Activated naive CD4-positive, alpha-beta T cell treated with anti-CD3 and anti-CD28 coated beads, Interleukin-2, amount 50 U/mL, for 72 hours (primary cell): Measurements from ENCODE around the gene RGSL1. TPM values are rescaled to one million over a fixed set of nuclear protein-coding genes. Genes with fewer than 3 reads are reported as not detected.
"Not testable (repeated sequence)": the region's sequence is repeated elsewhere in the genome, so short reads cannot be mapped to it uniquely, and the experiment has no call there.

Source experiments
- ATAC-seq, 2 donors: fragments of 150-1000 bp; cut with Tn5 transposase; 2 replicates each; pipeline ENCODE4 v1.10.0; 2021; ENCODE audit warnings: mild to moderate bottlenecking in 2 of 2, moderate library complexity in 2 of 2
- DNase-seq, 2 donors: peaks; one replicate each; pipeline ENCODE4 v3.0.0; 2021 to 2022; ENCODE audit warnings: low spot score in 2 of 2
- H3K27ac Mint-ChIP-seq, 2 donors: one replicate each; pipeline ENCODE4 v1.8.0; 2022; ENCODE audit warnings: mild to moderate bottlenecking in 2 of 2, mixed read lengths in 2 of 2
- H3K36me3 Mint-ChIP-seq, 2 donors: one replicate each; pipeline ENCODE4 v1.8.0; 2022; ENCODE audit warnings: mixed read lengths in 2 of 2
- H3K9me3 Mint-ChIP-seq, 2 donors: one replicate each; pipeline ENCODE4 v1.8.0; 2022; ENCODE audit warnings: mixed read lengths in 2 of 2
- total RNA-seq, 2 donors: library from RNA; stranded (reverse); gene quantifications; one replicate each; pipeline ENCODE4 v1.2.3, GENCODE V29; 2022

The RGSL1 gene
- total RNA-seq, 2 donors from 2014 or later = not detected

- DNase-seq (no peak), ATAC-seq (no peak)
- Mint-ChIP-seq H3K27ac (no peak overlapping the region), H3K36me3 (no peaks in the 10 kb centered on the region), H3K9me3 (no peaks in the 10 kb centered on the region)
Measured at GRCh38 chr1:182433580-182433979, 16.4 kb upstream of the RGSL1 start.

- no peak for DNase-seq
- Mint-ChIP-seq H3K27ac (no peak overlapping the region), H3K9me3 (no peaks in the 10 kb centered on the region), H3K36me3 (no peaks in the 10 kb centered on the region)
- ATAC-seq = no peak
Measured at GRCh38 chr1:182438326-182438725, 11.6 kb upstream of the RGSL1 start.

- DNase-seq (no peak), ATAC-seq (peak in 1 of 2 donors; percentile 37)
- Mint-ChIP-seq H3K9me3 (no peaks in the 10 kb centered on the region), H3K27ac (no peak overlapping the region), H3K36me3 (no peaks in the 10 kb centered on the region)
Measured at GRCh38 chr1:182441719-182442118, 8.2 kb upstream of the RGSL1 start.

GRCh38 chr1:182442333-182442732 is 7.6 kb upstream of the RGSL1 start:
- H3K36me3 Mint-ChIP-seq = no peaks in the 10 kb centered on the region
- no peak overlapping the region for H3K27ac Mint-ChIP-seq
- no peak for ATAC-seq
- DNase-seq = no peak
- no peaks in the 10 kb centered on the region for H3K9me3 Mint-ChIP-seq

GRCh38 chr1:182444497-182444896 is 5.4 kb upstream of the RGSL1 start:
- H3K36me3 Mint-ChIP-seq = no peaks in the 10 kb centered on the region
- no peaks in the 10 kb centered on the region for H3K9me3 Mint-ChIP-seq
- no peak for ATAC-seq
- DNase-seq = no peak
- peak overlapping the region in 1 of 2 donors; percentile 11 for H3K27ac Mint-ChIP-seq

GRCh38 chr1:182446033-182446669 is 3.8 kb upstream of the RGSL1 start:
- DNase-seq (peak in 1 of 2 donors; percentile 42), ATAC-seq (peak; percentile 45 to 66)
- H3K36me3 Mint-ChIP-seq = no peaks in the 10 kb centered on the region
- H3K27ac Mint-ChIP-seq = no peak overlapping the region
- H3K9me3 Mint-ChIP-seq = no peaks in the 10 kb centered on the region

- not testable (repeated sequence) for DNase-seq, ATAC-seq, H3K27ac Mint-ChIP-seq, H3K9me3 Mint-ChIP-seq, H3K36me3 Mint-ChIP-seq
Measured at GRCh38 chr1:182447124-182447523, 2.8 kb upstream of the RGSL1 start.

- Mint-ChIP-seq H3K27ac (no peak overlapping the region), H3K9me3 (no peaks in the 10 kb centered on the region), H3K36me3 (no peaks in the 10 kb centered on the region)
- no peak for DNase-seq
- ATAC-seq = no peak
Measured at GRCh38 chr1:182447660-182448059, 2.3 kb upstream of the RGSL1 start.

GRCh38 chr1:182453631-182454030 is 3.7 kb downstream of the RGSL1 start:
- ATAC-seq (no peak), DNase-seq (no peak)
- Mint-ChIP-seq H3K27ac (no peak overlapping the region), H3K9me3 (no peaks in the 10 kb centered on the region), H3K36me3 (no peaks in the 10 kb centered on the region)

GRCh38 chr1:182457844-182458243 is 7.9 kb downstream of the RGSL1 start:
- H3K27ac Mint-ChIP-seq = no peak overlapping the region

GRCh38 chr1:182459949-182460348 is 10.0 kb downstream of the RGSL1 start:
- Mint-ChIP-seq H3K9me3 (no peaks in the 10 kb centered on the region), H3K27ac (no peak overlapping the region), H3K36me3 (no peaks in the 10 kb centered on the region)
- DNase-seq (no peak), ATAC-seq (no peak)

More at GRCh38 chr1:182457844-182458243, 7.9 kb downstream of the RGSL1 start:
- DNase-seq = no peak
- no peaks in the 10 kb centered on the region for H3K9me3 Mint-ChIP-seq
- H3K36me3 Mint-ChIP-seq = no peaks in the 10 kb centered on the region
- no peak for ATAC-seq

- Mint-ChIP-seq H3K36me3 (no peaks in the 10 kb centered on the region), H3K27ac (no peak overlapping the region), H3K9me3 (no peaks in the 10 kb centered on the region)
- DNase-seq (no peak), ATAC-seq (no peak)
Measured at GRCh38 chr1:182460550-182460951, 10.6 kb downstream of the RGSL1 start.

GRCh38 chr1:182473556-182473955 is 23.6 kb downstream of the RGSL1 start:
- ATAC-seq (no peak), DNase-seq (no peak)
- no peaks in the 10 kb centered on the region for H3K36me3 Mint-ChIP-seq
- no peak overlapping the region for H3K27ac Mint-ChIP-seq
- H3K9me3 Mint-ChIP-seq = peaks cover 3 to 5% of the 10 kb centered on the region in 2 donors

GRCh38 chr1:182476625-182477024 is 26.7 kb downstream of the RGSL1 start:
- Mint-ChIP-seq H3K36me3 (no peaks in the 10 kb centered on the region), H3K9me3 (peaks cover 9 to 16% of the 10 kb centered on the region in 2 donors), H3K27ac (no peak overlapping the region)
- ATAC-seq (no peak), DNase-seq (no peak)

- H3K36me3 Mint-ChIP-seq = no peaks in the 10 kb centered on the region
- ATAC-seq (no peak), DNase-seq (no peak)
- no peak overlapping the region for H3K27ac Mint-ChIP-seq
- H3K9me3 Mint-ChIP-seq = peaks cover 9 to 16% of the 10 kb centered on the region in 2 donors
Measured at GRCh38 chr1:182478238-182478637, 28.3 kb downstream of the RGSL1 start.

GRCh38 chr1:182484067-182484466 is 34.1 kb downstream of the RGSL1 start:
- no peak overlapping the region for H3K27ac Mint-ChIP-seq
- H3K9me3 Mint-ChIP-seq = peaks cover 4 to 7% of the 10 kb centered on the region in 2 donors
- ATAC-seq (no peak), DNase-seq (no peak)
- H3K36me3 Mint-ChIP-seq = no peaks in the 10 kb centered on the region

GRCh38 chr1:182484531-182485257 is 34.7 kb downstream of the RGSL1 start:
- no peak for DNase-seq
- ATAC-seq = no peak
- H3K27ac Mint-ChIP-seq = no peak overlapping the region
- H3K9me3 Mint-ChIP-seq = peaks cover 0 to 4% of the 10 kb centered on the region in 2 donors
- no peaks in the 10 kb centered on the region for H3K36me3 Mint-ChIP-seq

- ATAC-seq (no peak), DNase-seq (no peak)
- peaks cover 0 to 4% of the 10 kb centered on the region in 2 donors for H3K9me3 Mint-ChIP-seq
- H3K27ac Mint-ChIP-seq = no peak overlapping the region
- H3K36me3 Mint-ChIP-seq = no peaks in the 10 kb centered on the region
Measured at GRCh38 chr1:182485861-182486260, 35.9 kb downstream of the RGSL1 start.
